Prostate gland (tissue), 2 donors: ENCODE data around the gene RIBC1.

Experiments used
- POLR2A ChIP-seq: fragments of 450-650 bp; IDR thresholded peaks from one replicate; pipeline ENCODE4 v1.6.1; 2016; ENCODE audit warnings: antibody characterized with exemption, mild to moderate bottlenecking
- POLR2AphosphoS5 ChIP-seq: sonication (generic); formaldehyde crosslinking; IDR thresholded peaks from one replicate; pipeline ENCODE4 v1.6.1; 2017; ENCODE audit warnings: antibody characterized with exemption
- TF ChIP-seq, protein P1 (sequence below), 4 experiments: fragments of 200-600 bp in 2 of 4; fragments of 450-650 bp in 2 of 4; sonication (generic) in 2 of 4; IDR thresholded peaks; 1 replicate in 3 of 4; 2 replicates in 1 of 4; pipeline ENCODE4 v1.5.1; 2016 to 2019; ENCODE audit warnings: antibody characterized with exemption in 4 of 4, mild to moderate bottlenecking in 2 of 4, moderate library complexity in 2 of 4

DNA sequence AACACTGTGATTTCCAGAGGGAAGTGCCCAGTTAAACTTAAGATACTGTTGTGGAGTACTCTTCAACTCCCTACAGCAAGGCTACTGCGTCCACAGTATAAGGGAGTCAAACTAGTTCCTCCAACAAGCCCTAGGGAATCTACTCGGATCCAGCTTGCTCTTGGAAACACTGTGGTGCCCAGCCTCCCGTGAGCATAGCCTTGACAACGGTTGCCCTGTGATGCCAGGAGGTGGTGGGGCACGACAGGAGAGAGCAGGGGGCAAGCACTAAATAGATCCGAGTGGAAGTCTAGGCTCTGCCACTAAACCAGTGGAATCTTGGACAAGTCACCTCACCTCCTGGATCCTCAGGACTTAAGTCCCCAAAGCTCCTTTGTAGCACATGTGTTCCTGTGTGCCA is 45.8 kb upstream of the RIBC1 start:
- TF ChIP-seq, protein P1, sequence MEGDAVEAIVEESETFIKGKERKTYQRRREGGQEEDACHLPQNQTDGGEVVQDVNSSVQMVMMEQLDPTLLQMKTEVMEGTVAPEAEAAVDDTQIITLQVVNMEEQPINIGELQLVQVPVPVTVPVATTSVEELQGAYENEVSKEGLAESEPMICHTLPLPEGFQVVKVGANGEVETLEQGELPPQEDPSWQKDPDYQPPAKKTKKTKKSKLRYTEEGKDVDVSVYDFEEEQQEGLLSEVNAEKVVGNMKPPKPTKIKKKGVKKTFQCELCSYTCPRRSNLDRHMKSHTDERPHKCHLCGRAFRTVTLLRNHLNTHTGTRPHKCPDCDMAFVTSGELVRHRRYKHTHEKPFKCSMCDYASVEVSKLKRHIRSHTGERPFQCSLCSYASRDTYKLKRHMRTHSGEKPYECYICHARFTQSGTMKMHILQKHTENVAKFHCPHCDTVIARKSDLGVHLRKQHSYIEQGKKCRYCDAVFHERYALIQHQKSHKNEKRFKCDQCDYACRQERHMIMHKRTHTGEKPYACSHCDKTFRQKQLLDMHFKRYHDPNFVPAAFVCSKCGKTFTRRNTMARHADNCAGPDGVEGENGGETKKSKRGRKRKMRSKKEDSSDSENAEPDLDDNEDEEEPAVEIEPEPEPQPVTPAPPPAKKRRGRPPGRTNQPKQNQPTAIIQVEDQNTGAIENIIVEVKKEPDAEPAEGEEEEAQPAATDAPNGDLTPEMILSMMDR (IDR thresholded peaks at IDR 0.05), result no peak
- TF ChIP-seq POLR2A (no peak), POLR2AphosphoS5 (no peak)
